AG10803 (cell line): ENCODE measurements around the gene ARID5A.

Experiments used
- DNase-seq: peaks from one replicate; pipeline ENCODE4 v3.0.0; 2010; ENCODE audit warnings: low read depth
- H3K4me3 ChIP-seq: 2 replicates; pipeline ENCODE4 v1.5.1; 2011; ENCODE audit warnings: mild to moderate bottlenecking, low read length, control low read depth
- CTCF ChIP-seq: conservative IDR thresholded peaks from 2 replicates; pipeline ENCODE4 v1.5.1; 2011; ENCODE audit warnings: mild to moderate bottlenecking, low read length, control low read depth, inconsistent platforms

The ARID5A gene

DNA sequence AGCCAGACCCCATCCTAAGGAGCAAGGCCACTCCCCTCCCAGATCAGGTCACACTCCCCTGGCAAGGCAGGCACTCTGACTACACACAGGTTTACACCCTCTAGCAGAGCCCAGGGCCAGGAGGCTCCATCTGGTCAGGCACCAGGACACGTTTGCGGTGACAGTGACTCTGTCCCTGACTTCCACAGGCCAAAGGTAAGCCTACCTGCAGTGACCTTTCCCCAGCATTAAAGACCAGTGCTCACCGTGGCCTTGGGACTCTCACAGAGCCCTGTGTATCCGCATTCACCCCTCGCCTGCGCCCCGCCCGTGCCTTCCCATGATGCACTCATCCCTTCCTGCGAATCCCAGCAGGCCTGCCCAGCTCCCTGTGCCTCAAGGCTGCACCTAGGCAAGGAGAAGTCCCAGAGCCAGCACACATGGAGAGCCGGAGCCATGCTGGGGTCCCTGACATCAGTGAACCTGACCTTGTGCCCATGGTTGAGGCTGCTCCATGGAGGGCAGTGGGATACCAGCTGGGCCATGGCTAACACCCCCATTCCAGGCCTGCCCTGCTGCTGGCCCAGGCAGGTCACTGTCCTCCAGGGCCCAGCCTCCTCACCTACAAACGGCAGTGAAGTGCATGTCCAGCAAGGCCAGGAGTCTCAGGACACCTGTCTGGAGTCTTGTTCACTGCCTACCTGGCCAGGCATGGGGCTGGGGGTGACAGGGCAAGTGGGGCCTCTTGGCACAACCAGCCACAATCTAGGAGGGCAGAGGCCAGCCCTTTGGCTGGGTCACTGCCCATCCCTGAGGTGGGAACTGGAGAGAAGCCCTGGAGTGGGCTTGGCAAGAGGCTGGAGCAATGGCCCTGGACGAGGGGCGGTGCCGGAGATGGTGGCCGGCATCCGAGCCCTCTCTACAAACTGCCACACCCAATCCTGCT is 34.4 kb upstream of the ARID5A start:
- DNase-seq: no peak
- no peak for TF ChIP-seq CTCF
- H3K4me3 ChIP-seq: no peak overlapping the region

DNA sequence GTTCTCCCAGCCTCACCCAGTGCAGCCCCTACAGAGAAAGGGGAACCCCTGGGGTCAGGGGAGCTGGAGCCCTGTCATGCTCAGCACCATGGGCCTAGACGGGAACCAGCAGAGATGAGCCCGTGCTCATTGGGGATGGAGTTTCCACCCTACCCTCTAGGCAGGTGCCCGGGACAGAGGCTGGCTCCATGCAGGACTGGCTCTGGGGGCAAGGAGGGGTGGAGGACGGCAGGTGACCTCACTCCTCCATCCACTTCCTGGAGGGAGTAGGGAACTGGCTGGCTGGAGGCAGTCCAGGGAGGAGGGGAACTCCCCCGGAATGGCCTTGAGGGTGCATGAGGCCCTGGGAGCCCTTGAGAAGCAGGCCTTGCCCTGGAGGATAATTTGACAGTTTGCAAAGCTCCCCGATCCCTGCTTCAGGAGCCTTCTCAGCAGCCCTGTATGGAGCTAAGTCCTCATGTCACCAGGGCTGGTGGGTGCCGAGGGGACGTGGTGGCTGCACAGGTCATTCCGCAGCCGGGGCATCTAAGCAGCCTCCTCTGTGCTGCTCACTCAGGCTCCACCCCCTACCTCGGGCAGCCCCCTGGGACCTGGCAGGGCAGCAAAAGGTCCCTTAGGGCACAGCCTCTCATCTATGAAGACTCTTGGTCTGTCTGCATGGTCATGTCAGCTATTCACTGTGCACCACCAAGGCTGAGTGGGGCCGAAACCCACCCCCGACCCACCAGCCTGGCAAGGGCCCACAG is 33.5 kb upstream of the ARID5A start:
- no peak overlapping the region for H3K4me3 ChIP-seq
- TF ChIP-seq CTCF: no peak
- DNase-seq: no peak

DNA sequence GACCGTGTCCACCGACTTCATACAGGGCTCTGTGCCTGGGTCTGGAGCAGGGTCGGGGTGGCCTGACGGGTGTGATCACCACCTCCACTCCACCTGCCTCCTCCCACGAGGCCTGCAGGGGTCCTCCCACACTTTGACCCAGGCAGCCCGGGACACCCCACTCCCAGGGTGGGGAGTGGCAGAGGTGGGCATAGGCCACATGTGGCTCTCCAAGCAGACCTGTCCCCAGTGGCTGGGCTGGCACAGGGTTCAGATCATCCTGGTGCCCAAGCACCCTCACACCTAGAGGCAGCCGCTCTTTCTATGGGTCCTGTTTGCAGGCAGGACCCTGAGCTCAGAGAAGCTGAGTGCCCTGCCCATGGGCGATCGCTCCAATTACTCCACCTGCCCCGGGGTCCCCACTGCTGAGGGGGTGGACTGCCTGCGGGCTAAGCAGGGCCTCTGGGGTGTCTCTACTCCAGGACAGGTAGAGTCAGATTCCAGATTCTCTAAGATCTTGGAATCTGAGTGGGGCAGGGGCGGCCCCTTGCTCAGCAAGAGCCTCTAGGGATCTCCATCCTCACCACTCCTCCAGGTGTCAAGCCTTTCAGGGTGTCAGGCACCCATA is 32.8 kb upstream of the ARID5A start:
- no peak overlapping the region for H3K4me3 ChIP-seq
- DNase-seq: no peak
- TF ChIP-seq CTCF: no peak

- TF ChIP-seq CTCF: no peak
- no peak for DNase-seq
Observed at GRCh38 chr2:96505231-96505889, 31.2 kb upstream of the ARID5A start, which contains the start of gene NEURL3. Gene NEURL3, minus strand, starts transcription at chr2:96505357. Its CDS starts 71 bp downstream, at chr2:96505286.

DNA sequence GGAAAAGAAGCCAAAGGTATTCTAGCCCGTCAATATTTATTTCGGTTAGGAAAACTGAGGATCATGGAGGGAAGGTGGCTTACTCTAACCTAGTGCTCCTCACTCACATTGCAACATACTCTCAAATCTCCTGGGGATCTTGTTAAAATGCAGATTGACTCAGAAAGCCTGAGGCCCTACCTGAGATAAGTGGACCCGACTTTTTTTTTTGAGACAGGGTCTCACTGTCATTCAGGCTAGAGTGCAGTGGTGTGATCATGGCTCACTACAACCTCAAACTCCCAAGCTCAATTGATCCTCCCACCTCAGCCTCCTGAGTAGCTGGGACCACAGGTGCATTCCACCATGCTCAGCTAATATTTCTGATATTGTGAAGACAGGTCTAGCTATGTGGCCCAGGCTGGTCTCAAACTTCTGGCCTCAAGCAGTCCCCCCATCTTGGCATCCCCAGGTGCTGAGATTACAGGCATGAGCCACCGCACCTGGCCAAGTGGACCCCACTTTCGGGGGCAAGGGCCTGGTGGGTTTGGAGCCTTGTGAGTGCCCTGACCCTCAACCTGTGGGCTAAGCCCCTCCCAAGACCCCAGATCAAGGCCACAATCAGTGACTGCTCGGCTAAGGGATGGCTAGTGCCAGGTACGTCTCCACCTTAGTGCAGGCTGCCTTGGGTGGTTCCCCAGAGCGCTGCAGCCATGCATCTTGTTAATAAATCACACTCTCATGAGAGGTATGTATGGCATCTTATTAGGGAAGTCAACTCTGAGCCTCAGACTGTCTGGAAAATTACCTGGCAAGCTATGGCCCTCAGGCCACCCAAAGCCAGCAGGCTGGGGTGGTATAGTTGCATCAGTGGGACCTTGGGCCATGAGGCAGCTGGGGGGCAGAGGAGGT is 30.3 kb upstream of the ARID5A start:
- no peak overlapping the region for H3K4me3 ChIP-seq
- no peak for DNase-seq
- no peak for TF ChIP-seq CTCF

More at GRCh38 chr2:96505231-96505889, 31.2 kb upstream of the ARID5A start, which contains the start of gene NEURL3:
- no peak within 1 kb of the TSS for H3K4me3 ChIP-seq

GRCh38 chr2:96506907-96507240 is 29.7 kb upstream of the ARID5A start:
- no peak for TF ChIP-seq CTCF
- no peak overlapping the region for H3K4me3 ChIP-seq
- no peak for DNase-seq
